Mucosa of rectum (tissue), 2 donors: Measurements from ENCODE around the gene MAP1LC3B2.

Experiments
- H3K27ac ChIP-seq, 2 donors: one replicate each; pipeline ENCODE4 v1.7.0; 2013; ENCODE audit warnings: inconsistent platforms in 2 of 2, low read depth in 2 of 2, low read length in 2 of 2
- H3K27me3 ChIP-seq, 2 donors: one replicate each; pipeline ENCODE4 v1.7.0; 2013; ENCODE audit warnings: low read length in 2 of 2; ENCODE audit not compliant: control insufficient read depth in 2 of 2, insufficient read depth in 2 of 2
- H3K36me3 ChIP-seq, 2 donors: one replicate each; pipeline ENCODE4 v1.7.0; 2013; ENCODE audit warnings: low read length in 2 of 2; ENCODE audit not compliant: control insufficient read depth in 2 of 2, insufficient read depth in 2 of 2
- H3K4me1 ChIP-seq, 2 donors: one replicate each; pipeline ENCODE4 v1.7.0; 2013; ENCODE audit warnings: low read length in 2 of 2, mild to moderate bottlenecking in 1 of 2; ENCODE audit not compliant: control insufficient read depth in 2 of 2, insufficient read depth in 2 of 2
- H3K4me3 ChIP-seq, 2 donors: one replicate each; pipeline ENCODE4 v1.7.0; 2013; ENCODE audit warnings: low read length in 2 of 2
- H3K9ac ChIP-seq, 2 donors: one replicate each; pipeline ENCODE4 v1.7.0; 2013; ENCODE audit warnings: low read length in 2 of 2, low read depth in 1 of 2, mild to moderate bottlenecking in 1 of 2
- H3K9me3 ChIP-seq, 2 donors: one replicate each; pipeline ENCODE4 v1.7.0; 2013; ENCODE audit warnings: low read length in 2 of 2; ENCODE audit not compliant: control insufficient read depth in 2 of 2
- donor health status: healthy.
- donor health status: Normal muscosa, but diverticular disease.

MAP1LC3B2 gene

DNA sequence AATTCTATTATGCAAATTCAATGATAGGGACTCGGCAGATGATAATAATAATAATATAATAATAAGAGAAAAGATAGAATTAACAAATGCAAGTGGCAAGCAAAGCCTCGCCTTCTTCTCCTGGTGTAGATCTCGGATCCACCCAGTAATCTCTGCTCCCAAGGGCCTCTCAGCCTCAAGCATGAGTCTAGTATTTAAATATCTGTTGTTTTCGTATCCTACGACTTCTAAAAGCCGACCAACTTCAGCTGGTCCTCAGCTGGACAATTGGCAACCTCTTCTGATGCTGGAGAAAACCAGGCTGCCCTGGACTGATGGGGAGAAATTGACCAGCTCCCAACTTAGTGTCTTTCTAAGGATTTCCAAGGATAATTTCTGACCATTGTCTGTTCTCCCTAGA, 14.0 kb upstream of the MAP1LC3B2 start:
- no peaks in the 10 kb centered on the region for H3K27me3 ChIP-seq
- peaks cover 0 to 2% of the 10 kb centered on the region in 2 donors for H3K4me1 ChIP-seq
- no peaks in the 10 kb centered on the region for H3K9me3 ChIP-seq
- no peak overlapping the region for H3K27ac ChIP-seq
- H3K9ac ChIP-seq: no peak overlapping the region
- H3K36me3 ChIP-seq: no peaks in the 10 kb centered on the region
- no peak overlapping the region for H3K4me3 ChIP-seq

DNA sequence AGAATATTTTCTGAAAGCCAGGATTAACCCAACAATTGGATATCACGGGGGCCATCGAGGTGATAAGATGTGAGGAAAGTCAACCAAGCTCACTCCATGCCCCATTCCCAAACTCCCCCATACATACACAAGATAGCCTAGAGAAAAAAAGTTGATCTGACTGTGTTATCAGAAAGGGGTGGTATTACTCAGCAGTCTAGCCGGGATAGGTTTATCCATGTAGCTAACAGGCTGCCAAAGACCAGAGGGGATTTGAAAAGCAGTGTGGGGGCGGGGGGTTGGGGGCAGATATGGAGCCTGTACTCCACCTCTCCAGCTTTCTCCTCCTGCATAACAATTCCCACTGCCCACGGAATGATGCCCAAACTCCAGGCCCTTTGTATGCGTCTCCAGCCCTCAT, 13.2 kb upstream of the MAP1LC3B2 start:
- Histone ChIP-seq H3K27me3 (no peaks in the 10 kb centered on the region), H3K4me3 (no peak overlapping the region), H3K9me3 (no peaks in the 10 kb centered on the region), H3K36me3 (no peaks in the 10 kb centered on the region), H3K9ac (no peak overlapping the region), H3K4me1 (no peaks in the 10 kb centered on the region), H3K27ac (no peak overlapping the region)

DNA sequence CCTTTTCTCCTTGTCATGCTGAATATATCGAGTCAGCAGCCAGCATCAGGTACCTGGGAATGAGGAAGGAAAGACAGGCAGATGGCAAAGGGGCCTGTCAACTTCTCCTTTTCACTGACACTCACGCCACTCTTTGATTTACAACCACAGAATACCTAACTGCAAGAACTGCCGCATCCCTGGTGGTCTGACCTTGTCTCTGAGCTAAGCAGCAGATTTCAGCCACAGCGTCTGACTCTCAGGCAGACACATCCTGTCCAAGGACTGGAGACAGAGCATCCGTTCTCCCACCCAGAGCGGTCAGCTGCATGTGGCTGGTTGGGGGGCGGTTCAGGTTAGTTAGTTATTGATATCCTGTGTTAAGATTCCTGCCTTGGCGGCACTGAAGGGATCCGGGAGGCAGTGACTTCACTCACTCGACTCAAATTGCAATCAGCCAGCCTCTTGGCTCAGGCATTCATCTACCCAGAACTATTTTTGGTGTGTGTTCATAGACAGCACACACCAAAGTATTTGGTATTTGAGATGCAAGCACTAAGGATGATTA, 11.2 kb upstream of the MAP1LC3B2 start:
- Histone ChIP-seq H3K9ac (no peak overlapping the region), H3K4me3 (no peak overlapping the region), H3K9me3 (no peaks in the 10 kb centered on the region)

DNA sequence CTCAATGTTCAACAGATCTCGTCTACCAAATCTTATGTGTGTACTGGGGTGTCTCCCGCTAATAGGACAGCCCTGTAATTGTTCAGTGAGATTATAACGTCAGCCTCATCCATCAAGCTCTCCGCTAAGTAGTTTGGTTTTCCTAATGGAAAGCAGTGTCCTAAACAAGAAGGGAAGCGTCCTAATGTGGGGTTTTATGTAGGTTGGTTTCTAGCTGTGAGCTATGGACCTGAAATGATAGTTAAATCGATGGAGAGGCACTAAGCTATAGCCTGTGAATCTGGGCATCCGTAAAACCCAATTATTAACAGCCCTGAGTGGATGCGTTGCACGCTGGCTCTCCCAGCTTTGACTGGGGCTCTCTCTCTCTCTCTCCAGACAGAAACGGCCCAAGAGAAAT, 9.2 kb upstream of the MAP1LC3B2 start:
- Histone ChIP-seq H3K9ac (no peak overlapping the region), H3K4me1 (no peaks in the 10 kb centered on the region), H3K27me3 (no peaks in the 10 kb centered on the region), H3K4me3 (no peak overlapping the region), H3K27ac (no peak overlapping the region), H3K36me3 (no peaks in the 10 kb centered on the region), H3K9me3 (no peaks in the 10 kb centered on the region)

More for the DNA sequence above, 11.2 kb upstream of the MAP1LC3B2 start:
- H3K27ac ChIP-seq: no peak overlapping the region
- no peaks in the 10 kb centered on the region for H3K4me1 ChIP-seq
- H3K36me3 ChIP-seq: no peaks in the 10 kb centered on the region
- H3K27me3 ChIP-seq: no peaks in the 10 kb centered on the region

DNA sequence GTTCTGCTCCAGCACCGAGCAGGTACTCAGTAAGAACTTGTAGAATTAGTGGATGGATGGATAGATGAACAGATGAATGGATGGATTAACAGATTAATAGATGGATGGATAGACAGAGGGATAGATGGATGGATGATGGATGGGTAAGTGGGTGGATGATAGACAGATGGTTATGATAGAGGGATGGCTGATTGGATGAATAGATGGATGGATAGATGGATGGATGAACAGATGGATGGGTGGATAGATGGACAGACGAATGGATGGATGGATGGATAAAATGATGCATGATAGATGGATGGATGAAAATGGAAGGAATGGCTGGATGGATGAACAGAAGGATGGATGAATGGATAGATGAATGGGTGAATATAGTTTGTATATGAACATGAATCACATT, 8.0 kb upstream of the MAP1LC3B2 start:
- Histone ChIP-seq H3K4me1 (no peaks in the 10 kb centered on the region), H3K36me3 (no peaks in the 10 kb centered on the region), H3K9ac (no peak overlapping the region), H3K4me3 (no peak overlapping the region), H3K9me3 (no peaks in the 10 kb centered on the region), H3K27me3 (no peaks in the 10 kb centered on the region), H3K27ac (no peak overlapping the region)

DNA sequence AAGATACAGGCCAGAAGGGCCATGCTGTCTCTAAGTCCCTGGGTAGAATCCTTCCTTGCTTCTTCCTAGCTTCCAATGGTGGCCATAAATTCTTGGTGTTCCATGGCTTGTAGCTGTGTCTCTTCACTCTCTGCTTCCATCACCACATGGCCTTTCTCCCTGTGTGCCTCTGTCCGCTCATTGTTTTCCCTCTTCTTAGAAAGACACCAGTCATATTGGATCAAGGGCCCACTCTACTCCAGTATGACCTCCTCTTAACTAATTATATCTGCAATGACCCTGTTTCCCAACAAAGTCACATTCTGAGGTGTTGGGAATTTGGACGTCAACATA, 7.6 kb upstream of the MAP1LC3B2 start:
- Histone ChIP-seq H3K9ac (no peak overlapping the region), H3K4me3 (no peak overlapping the region), H3K9me3 (no peaks in the 10 kb centered on the region), H3K27me3 (no peaks in the 10 kb centered on the region), H3K27ac (no peak overlapping the region), H3K4me1 (no peaks in the 10 kb centered on the region), H3K36me3 (no peaks in the 10 kb centered on the region)

DNA sequence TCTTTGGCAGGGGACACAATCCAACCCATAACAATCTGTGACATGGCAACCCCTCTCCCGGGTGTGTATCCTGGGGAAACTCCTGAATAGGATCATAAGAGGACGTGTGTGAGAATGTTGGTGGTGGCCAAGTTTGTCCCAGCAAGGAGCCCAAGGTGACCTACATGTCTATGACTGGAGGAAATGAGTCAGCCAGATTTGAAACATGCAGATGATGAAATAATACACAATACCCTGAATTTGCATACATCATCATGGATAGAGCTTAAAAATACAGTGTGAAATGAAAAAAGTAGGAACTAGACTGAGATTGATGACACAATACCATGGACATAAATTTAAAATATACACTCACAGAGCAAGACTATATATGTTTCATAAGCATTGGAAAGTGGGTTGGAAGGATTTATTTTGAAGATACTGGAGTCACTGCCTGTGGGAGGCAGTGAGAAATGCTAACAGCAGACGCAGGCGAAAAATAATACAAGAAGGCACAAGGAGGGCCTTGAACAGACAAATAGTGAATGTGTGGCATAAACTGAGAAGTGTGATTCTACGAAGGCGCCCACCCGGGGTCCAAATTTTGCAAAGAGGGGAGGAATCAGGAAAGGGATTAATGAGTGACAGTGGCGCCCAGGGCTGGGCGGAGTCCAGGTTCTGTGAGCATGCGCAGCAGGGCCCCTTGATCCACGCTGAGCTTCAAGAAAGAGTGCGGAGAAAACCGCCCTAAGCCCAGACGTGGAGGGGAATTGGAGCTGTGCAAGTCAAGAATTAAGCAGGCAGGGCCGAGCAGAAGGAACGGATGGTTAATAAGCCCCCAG, 7.0 kb upstream of the MAP1LC3B2 start:
- no peak overlapping the region for H3K4me3 ChIP-seq
- no peaks in the 10 kb centered on the region for H3K27me3 ChIP-seq
- H3K4me1 ChIP-seq: no peaks in the 10 kb centered on the region
- H3K36me3 ChIP-seq: no peaks in the 10 kb centered on the region
- no peak overlapping the region for H3K27ac ChIP-seq
- no peaks in the 10 kb centered on the region for H3K9me3 ChIP-seq
- H3K9ac ChIP-seq: no peak overlapping the region

DNA sequence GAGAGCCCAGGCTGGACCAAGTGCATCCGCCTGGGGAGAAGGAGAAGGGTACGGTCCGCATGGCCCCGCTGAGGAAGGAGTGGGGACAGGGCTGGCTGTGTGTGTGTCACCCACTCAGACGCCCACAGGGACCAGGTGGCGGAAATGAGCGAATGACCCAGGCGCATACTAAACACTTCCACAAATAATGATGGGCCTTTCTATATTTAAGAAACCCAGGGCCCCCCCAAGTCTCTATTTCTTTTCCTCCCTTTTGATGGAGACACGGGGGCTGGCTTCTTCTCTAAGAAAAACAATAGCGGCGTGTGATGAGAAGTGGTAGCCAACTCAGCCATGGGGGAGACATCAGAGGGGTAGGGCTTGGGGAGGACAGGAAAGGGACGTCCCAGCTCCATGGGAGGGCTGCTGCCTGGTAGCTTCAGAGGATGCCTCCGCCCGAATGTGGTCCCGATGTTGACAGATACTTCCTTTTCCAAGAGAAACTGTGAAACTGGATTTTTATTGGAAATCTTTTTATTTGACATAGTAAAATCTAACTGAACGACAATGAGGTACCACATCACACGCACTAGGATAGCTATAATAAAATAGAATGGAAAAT, 6.3 kb upstream of the MAP1LC3B2 start:
- no peaks in the 10 kb centered on the region for H3K36me3 ChIP-seq
- H3K4me3 ChIP-seq: no peak overlapping the region
- H3K4me1 ChIP-seq: no peaks in the 10 kb centered on the region
- H3K9ac ChIP-seq: no peak overlapping the region
- no peak overlapping the region for H3K27ac ChIP-seq
- no peaks in the 10 kb centered on the region for H3K9me3 ChIP-seq
- H3K27me3 ChIP-seq: no peaks in the 10 kb centered on the region

DNA sequence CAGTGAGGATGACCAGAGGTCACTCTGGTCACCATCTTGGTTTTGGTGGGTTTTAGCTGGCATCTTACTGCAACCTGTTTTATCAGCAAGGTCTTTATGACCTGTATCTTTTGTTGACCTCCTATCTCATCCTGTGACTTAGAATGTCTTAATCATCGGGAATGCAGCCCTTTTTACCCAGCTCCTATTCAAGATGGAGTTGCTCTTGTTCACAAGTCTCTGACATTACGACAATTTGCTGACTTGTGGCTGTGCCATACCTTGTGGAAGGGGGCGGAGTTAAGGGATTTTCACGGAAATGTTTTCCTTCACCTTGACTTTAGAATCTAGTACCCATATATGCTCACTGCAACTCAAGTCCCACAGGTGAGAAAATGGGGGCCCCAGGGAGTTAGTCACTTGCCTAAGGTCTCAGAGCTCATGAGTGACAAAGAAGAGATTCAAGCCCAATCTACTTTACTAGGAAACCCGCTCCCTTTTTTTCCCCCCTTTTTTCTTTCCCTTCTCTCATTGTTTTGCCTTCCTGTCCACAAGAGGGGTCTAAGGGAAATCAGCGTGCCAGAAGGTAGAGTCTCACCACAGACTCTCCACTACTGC, 2.7 kb upstream of the MAP1LC3B2 start:
- Histone ChIP-seq H3K9me3 (no peaks in the 10 kb centered on the region), H3K4me1 (peaks cover 10 to 12% of the 10 kb centered on the region in 2 donors), H3K9ac (no peak overlapping the region), H3K36me3 (no peaks in the 10 kb centered on the region), H3K4me3 (no peak overlapping the region), H3K27ac (no peak overlapping the region), H3K27me3 (no peaks in the 10 kb centered on the region)

DNA sequence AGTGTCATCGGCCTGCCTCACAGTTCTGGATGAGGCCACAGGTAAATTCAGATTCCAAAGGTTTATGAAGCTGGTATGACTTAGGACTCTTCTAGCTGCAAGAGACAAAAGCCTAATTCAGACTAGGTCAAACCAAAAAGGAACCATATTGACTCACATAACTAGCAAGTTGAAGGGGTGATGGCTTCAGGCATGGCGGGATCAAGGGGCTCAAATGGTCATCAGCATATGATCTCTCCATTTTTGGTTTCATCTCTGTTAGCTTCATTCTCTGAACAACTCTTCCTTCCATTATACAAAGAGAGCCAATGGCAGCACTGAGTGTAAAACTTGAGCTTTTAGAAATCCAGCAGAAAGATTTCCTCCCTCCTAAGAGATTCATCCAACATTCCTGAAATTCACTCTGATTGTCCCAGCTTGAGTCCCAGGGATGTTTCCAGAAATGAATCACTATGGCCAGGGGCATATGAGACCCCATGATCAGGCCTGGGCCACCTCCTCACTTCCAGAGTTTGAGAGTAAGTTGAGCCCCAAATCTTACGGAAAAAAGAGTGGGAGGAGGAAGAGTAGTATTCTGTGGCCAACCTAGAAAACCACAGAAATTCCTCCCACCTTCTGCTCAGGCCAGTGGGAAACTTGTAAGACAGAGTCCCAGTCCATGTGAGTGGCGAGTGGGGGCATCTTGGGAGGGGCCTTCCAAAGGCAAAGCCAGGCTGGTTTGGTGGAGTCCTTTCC, 2.0 kb upstream of the MAP1LC3B2 start:
- H3K4me3 ChIP-seq: no peak overlapping the region
- H3K27ac ChIP-seq: no peak overlapping the region
- H3K27me3 ChIP-seq: no peaks in the 10 kb centered on the region
- no peaks in the 10 kb centered on the region for H3K9me3 ChIP-seq
- no peak overlapping the region for H3K9ac ChIP-seq
- H3K36me3 ChIP-seq: no peaks in the 10 kb centered on the region
- peaks cover 10 to 12% of the 10 kb centered on the region in 2 donors for H3K4me1 ChIP-seq
